GM12878 (cell line): Measurements from ENCODE around the gene EXD3. TPM values are rescaled to one million over a fixed set of nuclear protein-coding genes. Genes with fewer than 3 reads are reported as not detected.
A peak's percentile ranks its signal among the peaks of the same experiment; 100 is the strongest.

Experiments used
- ATAC-seq: fragments of 200-7000 bp; cut with Tn5 transposase; 3 replicates; pipeline ENCODE4 v1.9.1; 2020; ENCODE audit warnings: mild to moderate bottlenecking, moderate library complexity
- BruUV-seq: library from RNA; stranded (reverse); fragments of 400-500 nt; replicated peaks from 2 replicates; lab custom pipeline; 2021; lab: Mats Ljungman, UMichigan
- CTCF ChIA-PET: fragments of 300-600 bp; sonication (Branson Sonifier 250); formaldehyde crosslinking; extraction: SDS; loops from one replicate; lab custom pipeline; 2021; ENCODE audit warnings: inconsistent platforms; lab: Yijun Ruan, JAX
- POLR2A ChIA-PET: fragments of 350-600 bp; formaldehyde crosslinking; extraction: SDS; loops from one replicate; lab custom pipeline; 2021; ENCODE audit warnings: inconsistent platforms; lab: Charles Lee
- RAD21 ChIA-PET: fragments of 300-600 bp; sonication (Branson Sonifier 250); formaldehyde crosslinking; loops from one replicate; lab custom pipeline; 2023; ENCODE audit warnings: antibody characterized with exemption; ENCODE audit not compliant: unreplicated experiment; lab: Charles Lee
- SMC1A ChIA-PET: fragments of 300-600 bp; sonication (Branson Sonifier 250); formaldehyde crosslinking; loops from one replicate; lab custom pipeline; 2023; ENCODE audit not compliant: unreplicated experiment, uncharacterized antibody; lab: Charles Lee
- DNase-seq: peaks from one replicate; pipeline ENCODE4 v3.0.0-alpha.2; 2011; ENCODE audit warnings: low read depth, low spot score
- FAIRE-seq: peaks from 3 replicates; lab custom pipeline; 2011; peaks lifted over from hg19 to GRCh38; lab: Jason Lieb, UNC
- H2AFZ ChIP-seq: 2 replicates; pipeline ENCODE4 v1.6.0; 2011; ENCODE audit warnings: low read depth, low read length, control low read depth; ENCODE audit not compliant: control insufficient read depth
- H3K27ac ChIP-seq: 2 replicates; pipeline ENCODE4 v1.5.1; 2011; ENCODE audit warnings: control low read depth; ENCODE audit not compliant: control insufficient read depth, insufficient read depth
- H3K27me3 ChIP-seq, 2 experiments: replicated peaks in 1 of 2; 2 replicates each; pipeline versions ENCODE4 v1.6.0 to v1.6.1; 2011; ENCODE audit warnings: low read length in 1 of 2; ENCODE audit not compliant: control insufficient read depth in 2 of 2, insufficient read depth in 2 of 2
- H3K36me3 ChIP-seq, 2 experiments: 2 replicates each; pipeline ENCODE4 v1.5.1; 2011; ENCODE audit warnings: low read length in 1 of 2; ENCODE audit not compliant: control insufficient read depth in 2 of 2, insufficient read depth in 2 of 2
- H3K4me1 ChIP-seq: 2 replicates; pipeline ENCODE4 v1.6.1; 2011; ENCODE audit warnings: mild to moderate bottlenecking, low read length, moderate library complexity, mixed read lengths; ENCODE audit not compliant: control insufficient read depth, insufficient read depth
- H3K4me2 ChIP-seq: 2 replicates; pipeline ENCODE4 v1.6.0; 2011; ENCODE audit warnings: control low read depth; ENCODE audit not compliant: control insufficient read depth, insufficient read depth
- H3K4me3 ChIP-seq: fragments of 200-600 bp; sonication (generic); 2 replicates; pipeline ENCODE4 v1.5.1; 2016
- H3K79me2 ChIP-seq: 2 replicates; pipeline ENCODE4 v1.6.0; 2011; ENCODE audit warnings: low read length; ENCODE audit not compliant: control insufficient read depth, insufficient read depth
- H3K9ac ChIP-seq: 2 replicates; pipeline ENCODE4 v1.8.0; 2011; ENCODE audit warnings: low read length, control low read depth, mixed read lengths; ENCODE audit not compliant: control insufficient read depth, insufficient read depth
- H3K9me3 ChIP-seq: replicated peaks from 3 replicates; pipeline ENCODE4 v1.5.1; 2011; ENCODE audit warnings: mild to moderate bottlenecking, low read length; ENCODE audit not compliant: control insufficient read depth, insufficient read depth
- H4K20me1 ChIP-seq: 2 replicates; pipeline ENCODE4 v1.6.0; 2011; ENCODE audit not compliant: control insufficient read depth, insufficient read depth
- ASH2L ChIP-seq: fragments of 300-600, 200-600 bp; sonication (generic); IDR thresholded peaks from 2 replicates; pipeline ENCODE4 v1.6.1; 2017; ENCODE audit warnings: low read depth, mild to moderate bottlenecking, borderline replicate concordance
- ETV6 ChIP-seq, 2 experiments: fragments of 450-650 bp in 1 of 2; IDR thresholded peaks in 1 of 2; conservative IDR thresholded peaks in 1 of 2; 2 replicates each; pipeline ENCODE4 v1.6.1; 2014; ENCODE audit warnings: antibody characterized with exemption in 1 of 2, borderline replicate concordance in 1 of 2, low read depth in 1 of 2, mild to moderate bottlenecking in 1 of 2, moderate library complexity in 1 of 2
- GABPA ChIP-seq: IDR thresholded peaks from 2 replicates; pipeline ENCODE4 v1.6.1; 2014; ENCODE audit warnings: antibody characterized with exemption, low read depth, mild to moderate bottlenecking, inconsistent platforms
- GATAD2B ChIP-seq: fragments of 450-650 bp; conservative IDR thresholded peaks from 2 replicates; pipeline ENCODE4 v1.6.1; 2017; ENCODE audit warnings: low read depth, mild to moderate bottlenecking, moderate library complexity
- HDGF ChIP-seq: fragments of 450-650 bp; IDR thresholded peaks from 2 replicates; pipeline ENCODE4 v1.6.1; 2016; ENCODE audit warnings: antibody characterized with exemption
- IRF4 ChIP-seq: IDR thresholded peaks from 2 replicates; pipeline ENCODE4 v1.6.1; 2011; ENCODE audit warnings: low read depth, low read length
- LARP7 ChIP-seq: fragments of 450-650 bp; IDR thresholded peaks from 2 replicates; pipeline ENCODE4 v1.6.1; 2017; ENCODE audit warnings: mild to moderate bottlenecking
- NBN ChIP-seq: fragments of 450-650 bp; IDR thresholded peaks from 2 replicates; pipeline ENCODE4 v1.6.1; 2016
- NFXL1 ChIP-seq: fragments of 450-650 bp; IDR thresholded peaks from 2 replicates; pipeline ENCODE4 v1.6.1; 2017; ENCODE audit warnings: antibody characterized with exemption, mild to moderate bottlenecking, borderline replicate concordance
- POLR2AphosphoS2 ChIP-seq: IDR thresholded peaks from 2 replicates; pipeline ENCODE4 v1.6.1; 2011; ENCODE audit warnings: low read depth, mild to moderate bottlenecking, low read length, improper control_type of control experiment, moderate library complexity
- RB1 ChIP-seq: fragments of 450-650 bp; formaldehyde crosslinking; IDR thresholded peaks from 2 replicates; pipeline ENCODE4 v1.6.1; 2017; ENCODE audit warnings: mild to moderate bottlenecking, borderline replicate concordance
- REST ChIP-seq: IDR thresholded peaks from 2 replicates; pipeline ENCODE4 v1.6.1; 2012; ENCODE audit warnings: mild to moderate bottlenecking, low read depth, low read length
- SMC3 ChIP-seq: IDR thresholded peaks from 2 replicates; pipeline ENCODE4 v1.6.1; 2011; ENCODE audit warnings: low read length, improper control_type of control experiment, borderline replicate concordance
- TARDBP ChIP-seq: IDR thresholded peaks from 2 replicates; pipeline ENCODE4 v1.6.1; 2016; ENCODE audit warnings: borderline replicate concordance
- TCF12 ChIP-seq: IDR thresholded peaks from 2 replicates; pipeline ENCODE4 v1.6.1; 2011; ENCODE audit warnings: low read depth, mild to moderate bottlenecking, low read length
- WGBS: methylation state at CpG from one replicate; pipeline ENCODE4 v1.1.6; 2016; ENCODE audit warnings: low lambda C conversion rate; ENCODE audit not compliant: insufficient replicate concordance, insufficient coverage; ENCODE audit errors: missing lambda C conversion rate; 5-methylcytosine and 5-hydroxymethylcytosine counted together
- in situ Hi-C: fragments of 300-500 bp; cut with MboI; formaldehyde crosslinking; loops from 9 replicates; pipeline ENCODE4 v1.14.3; 2018; ENCODE audit warnings: mixed read lengths
- intact Hi-C: fragments of 100-400 bp; cut with micrococcal nuclease; formaldehyde crosslinking; loops from one replicate; pipeline ENCODE4 v1.14.2; 2022; ENCODE audit not compliant: unreplicated experiment
- polyA plus RNA-seq, 11 experiments: library from polyadenylated mRNA; depleted of rRNA in 4 of 11; unstranded in 6 of 11; stranded (reverse) in 5 of 11; fragments of >200 nt; fragmentation: Nextera tagmentation in 4 of 11; fragmentation: Illumina TruSeq in 1 of 11; extraction: Ambion mirVana in 4 of 11; extraction: Trizol in 1 of 11; gene quantifications; 1 replicate in 1 of 11; 2 replicates in 10 of 11; pipeline versions ENCODE4 v1.2.1 to v1.2.3, GENCODE V29; 2011 to 2016; ENCODE audit warnings: inconsistent platforms in 2 of 11, missing spikeins in 2 of 11, low read depth in 1 of 11
- total RNA-seq, 4 experiments: library from RNA; depleted of rRNA in 3 of 4; stranded (reverse); fragments of >200 nt in 3 of 4; fragmentation: Illumina TruSeq in 1 of 4; extraction: Trizol in 1 of 4; gene quantifications; 2 replicates each; pipeline versions ENCODE4 v1.2.1 to v1.2.3, GENCODE V29; 2013 to 2021
- TF ChIP-seq, protein P1 (sequence below): fragments of 150-350 bp; IDR thresholded peaks from 2 replicates; pipeline ENCODE4 v1.6.1; 2014; ENCODE audit warnings: mild to moderate bottlenecking, low read depth, low read length
- TF ChIP-seq, protein P2 (sequence below): fragments of 450-650 bp; IDR thresholded peaks from 2 replicates; pipeline ENCODE4 v1.6.1; 2017; ENCODE audit warnings: mild to moderate bottlenecking

Gene EXD3
- total and polyA plus RNA-seq, 10 of the 15 experiments (the other 5 are each of a cell fraction or from before 2014, with no cell fraction given) = 0.21 to 7.1 (median 3.6) TPM

DNA sequence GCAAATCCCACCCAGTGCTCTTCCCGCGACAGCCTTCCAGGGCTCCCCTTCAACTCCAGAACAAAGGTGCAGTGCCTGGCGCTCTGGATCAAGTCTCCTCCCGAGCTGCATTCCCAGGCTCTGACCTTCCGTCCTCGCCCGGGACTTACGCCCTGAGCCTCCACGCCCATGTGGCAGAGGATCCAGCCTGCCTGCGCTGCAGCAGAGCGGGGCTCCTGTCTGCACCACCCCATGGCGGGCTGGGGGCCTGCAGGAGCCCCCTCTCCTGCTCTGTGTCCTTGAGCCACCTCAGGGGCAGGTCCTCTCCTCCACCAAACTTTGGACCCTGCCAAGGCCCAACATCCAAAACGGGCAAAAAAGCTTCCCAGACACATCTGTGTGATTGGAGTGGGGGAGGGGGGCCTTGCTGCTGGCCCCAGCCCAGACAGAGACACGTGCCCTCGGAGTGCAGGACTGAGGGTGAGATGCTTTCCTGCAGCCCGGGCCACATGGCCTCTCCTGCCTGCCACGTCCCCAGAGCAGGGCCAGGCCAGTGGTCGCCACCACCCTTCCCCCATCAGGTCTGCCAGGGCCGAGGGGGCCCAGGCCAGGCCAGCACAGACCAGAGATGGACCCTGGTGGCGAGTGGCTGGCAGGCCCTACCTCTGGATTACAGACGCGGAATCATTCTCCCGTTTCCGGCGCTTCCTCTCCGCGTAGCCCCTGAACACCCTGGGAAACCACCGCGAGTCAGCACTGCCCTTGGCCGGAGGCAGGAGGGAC lies 31.8 kb upstream of the EXD3 start:
- intact Hi-C loops (no loop called here), in situ Hi-C loops (no loop called here)
- no peak for FAIRE-seq
- Histone ChIP-seq H4K20me1 (no peaks in the 10 kb centered on the region), H3K9ac (peak overlapping the region; percentile 64; the same call in 1 of the 2 replicates), H3K4me2 (peak overlapping the region; percentile 97), H3K9me3 (no peaks in the 10 kb centered on the region), H2AFZ (peak overlapping the region; percentile 72; the same call in 1 of the 2 replicates), H3K79me2 (peaks cover 9% of the 10 kb centered on the region), H3K27ac (peak overlapping the region; percentile 58; the same call in 1 of the 2 replicates), H3K4me1 (peaks cover 18% of the 10 kb centered on the region), H3K36me3 (no peaks in the 10 kb centered on the region), H3K27me3 (no peaks in the 10 kb centered on the region), H3K4me3 (peak overlapping the region; percentile 78)
- CTCF ChIA-PET = interaction anchor here (0.6 kb wide), 2 partner anchors 83 to 218 kb away, joined by 3 read pairs; no protein-coding TSS in a partner anchor
- no peak for ATAC-seq
- RAD21 ChIA-PET = no interaction called here
- POLR2A ChIA-PET = interaction anchor here (0.6 kb wide), 1 partner anchor 215 kb away, joined by 4 read pairs; no protein-coding TSS in a partner anchor
- DNase-seq = no peak
- BruUV-seq = no TSS peak
- SMC1A ChIA-PET = no interaction called here
- 45% methylated on average over 30 of the region's 30 CpGs for WGBS
- TF ChIP-seq IRF4 = no peak
- TF ChIP-seq ASH2L = no peak
- TF ChIP-seq NBN = 0 out of 2 replicates have a peak, but pooled peaks have one; percentile 28
- no peak for TF ChIP-seq POLR2AphosphoS2
- TF ChIP-seq, protein P1, sequence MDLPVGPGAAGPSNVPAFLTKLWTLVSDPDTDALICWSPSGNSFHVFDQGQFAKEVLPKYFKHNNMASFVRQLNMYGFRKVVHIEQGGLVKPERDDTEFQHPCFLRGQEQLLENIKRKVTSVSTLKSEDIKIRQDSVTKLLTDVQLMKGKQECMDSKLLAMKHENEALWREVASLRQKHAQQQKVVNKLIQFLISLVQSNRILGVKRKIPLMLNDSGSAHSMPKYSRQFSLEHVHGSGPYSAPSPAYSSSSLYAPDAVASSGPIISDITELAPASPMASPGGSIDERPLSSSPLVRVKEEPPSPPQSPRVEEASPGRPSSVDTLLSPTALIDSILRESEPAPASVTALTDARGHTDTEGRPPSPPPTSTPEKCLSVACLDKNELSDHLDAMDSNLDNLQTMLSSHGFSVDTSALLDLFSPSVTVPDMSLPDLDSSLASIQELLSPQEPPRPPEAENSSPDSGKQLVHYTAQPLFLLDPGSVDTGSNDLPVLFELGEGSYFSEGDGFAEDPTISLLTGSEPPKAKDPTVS = no peak
- TF ChIP-seq HDGF = 0 out of 2 replicates have a peak, but pooled peaks have one; percentile 58
- no peak for TF ChIP-seq TCF12
- TF ChIP-seq LARP7 = 0 out of 2 replicates have a peak, but pooled peaks have one; percentile 22
- TF ChIP-seq, protein P2, sequence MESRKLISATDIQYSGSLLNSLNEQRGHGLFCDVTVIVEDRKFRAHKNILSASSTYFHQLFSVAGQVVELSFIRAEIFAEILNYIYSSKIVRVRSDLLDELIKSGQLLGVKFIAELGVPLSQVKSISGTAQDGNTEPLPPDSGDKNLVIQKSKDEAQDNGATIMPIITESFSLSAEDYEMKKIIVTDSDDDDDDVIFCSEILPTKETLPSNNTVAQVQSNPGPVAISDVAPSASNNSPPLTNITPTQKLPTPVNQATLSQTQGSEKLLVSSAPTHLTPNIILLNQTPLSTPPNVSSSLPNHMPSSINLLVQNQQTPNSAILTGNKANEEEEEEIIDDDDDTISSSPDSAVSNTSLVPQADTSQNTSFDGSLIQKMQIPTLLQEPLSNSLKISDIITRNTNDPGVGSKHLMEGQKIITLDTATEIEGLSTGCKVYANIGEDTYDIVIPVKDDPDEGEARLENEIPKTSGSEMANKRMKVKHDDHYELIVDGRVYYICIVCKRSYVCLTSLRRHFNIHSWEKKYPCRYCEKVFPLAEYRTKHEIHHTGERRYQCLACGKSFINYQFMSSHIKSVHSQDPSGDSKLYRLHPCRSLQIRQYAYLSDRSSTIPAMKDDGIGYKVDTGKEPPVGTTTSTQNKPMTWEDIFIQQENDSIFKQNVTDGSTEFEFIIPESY = no peak
- TF ChIP-seq TARDBP = no peak
- no peak for TF ChIP-seq REST
- no peak for TF ChIP-seq ETV6 (conservative IDR thresholded peaks at IDR 0.05 in 1 of 2, IDR thresholded peaks at IDR 0.05 in 1 of 2; ENCODE audit: borderline replicate concordance in 1 of 2, low read depth in 1 of 2)
- no peak for TF ChIP-seq GABPA
- TF ChIP-seq NFXL1 = no peak
- TF ChIP-seq GATAD2B = peak; percentile 56; the same call in 1 of the 2 replicates
- TF ChIP-seq SMC3 = no peak
- TF ChIP-seq RB1 = no peak
